Neutrophil (primary cell): Measurements from ENCODE around the gene DAB1.

Source experiments
- H3K27ac ChIP-seq: fragments of 200-600 bp; sonication (generic); 2 replicates; pipeline ENCODE4 v1.5.1; 2016; ENCODE audit warnings: mild to moderate bottlenecking, moderate library complexity
- H3K27me3 ChIP-seq: fragments of 200-600 bp; sonication (generic); 2 replicates; pipeline ENCODE4 v1.6.0; 2016; ENCODE audit warnings: mild to moderate bottlenecking
- H3K36me3 ChIP-seq: fragments of 200-600 bp; sonication (generic); 2 replicates; pipeline ENCODE4 v1.5.1; 2017
- H3K4me1 ChIP-seq, 2 experiments: fragments of 200-600 bp in 1 of 2; sonication (generic) in 1 of 2; 1 replicate in 1 of 2; 2 replicates in 1 of 2; pipeline versions ENCODE4 v1.5.1 to v1.6.1; 2013 to 2016; ENCODE audit warnings: low read depth in 1 of 2, low read length in 1 of 2, mild to moderate bottlenecking in 1 of 2, moderate library complexity in 1 of 2; ENCODE audit not compliant: control insufficient read depth in 1 of 2, insufficient read depth in 1 of 2
- H3K4me3 ChIP-seq, 2 experiments: fragments of 200-600 bp in 1 of 2; sonication (generic) in 1 of 2; 1 replicate in 1 of 2; 2 replicates in 1 of 2; pipeline ENCODE4 v1.5.1; 2013 to 2016; ENCODE audit warnings: low read depth in 1 of 2, low read length in 1 of 2, mild to moderate bottlenecking in 1 of 2, moderate library complexity in 1 of 2
- H3K9me3 ChIP-seq: fragments of 200-600 bp; sonication (generic); 2 replicates; pipeline ENCODE4 v1.5.1; 2016
- TF ChIP-seq, protein P1 (sequence below): fragments of 200-600 bp; sonication (generic); IDR thresholded peaks from 2 replicates; pipeline ENCODE4 v1.5.1; 2016; ENCODE audit warnings: antibody characterized with exemption

Gene DAB1

DNA sequence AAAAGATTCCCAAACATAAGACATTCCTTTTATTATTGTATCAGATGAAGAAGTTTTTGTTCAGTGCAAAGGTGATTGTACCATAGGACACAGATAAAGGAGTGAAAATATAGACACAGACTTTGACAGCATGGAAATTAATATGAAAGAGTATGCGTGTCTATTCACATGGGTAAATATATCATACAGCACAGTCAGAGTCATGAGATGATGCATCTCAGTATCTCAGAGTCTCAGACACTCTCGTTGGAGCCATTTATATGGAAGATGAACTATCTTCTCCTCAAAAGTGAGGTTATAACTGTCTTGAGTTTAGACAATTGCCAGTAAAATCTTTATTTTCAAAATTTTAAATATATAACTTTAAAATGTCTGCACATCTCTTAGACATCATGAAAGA is 299.7 kb downstream of the DAB1 start:
- TF ChIP-seq, protein P1, sequence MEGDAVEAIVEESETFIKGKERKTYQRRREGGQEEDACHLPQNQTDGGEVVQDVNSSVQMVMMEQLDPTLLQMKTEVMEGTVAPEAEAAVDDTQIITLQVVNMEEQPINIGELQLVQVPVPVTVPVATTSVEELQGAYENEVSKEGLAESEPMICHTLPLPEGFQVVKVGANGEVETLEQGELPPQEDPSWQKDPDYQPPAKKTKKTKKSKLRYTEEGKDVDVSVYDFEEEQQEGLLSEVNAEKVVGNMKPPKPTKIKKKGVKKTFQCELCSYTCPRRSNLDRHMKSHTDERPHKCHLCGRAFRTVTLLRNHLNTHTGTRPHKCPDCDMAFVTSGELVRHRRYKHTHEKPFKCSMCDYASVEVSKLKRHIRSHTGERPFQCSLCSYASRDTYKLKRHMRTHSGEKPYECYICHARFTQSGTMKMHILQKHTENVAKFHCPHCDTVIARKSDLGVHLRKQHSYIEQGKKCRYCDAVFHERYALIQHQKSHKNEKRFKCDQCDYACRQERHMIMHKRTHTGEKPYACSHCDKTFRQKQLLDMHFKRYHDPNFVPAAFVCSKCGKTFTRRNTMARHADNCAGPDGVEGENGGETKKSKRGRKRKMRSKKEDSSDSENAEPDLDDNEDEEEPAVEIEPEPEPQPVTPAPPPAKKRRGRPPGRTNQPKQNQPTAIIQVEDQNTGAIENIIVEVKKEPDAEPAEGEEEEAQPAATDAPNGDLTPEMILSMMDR: no peak
- no peak overlapping the region for H3K27ac ChIP-seq
- no peaks in the 10 kb centered on the region for H3K9me3 ChIP-seq
- no peaks in the 10 kb centered on the region for H3K4me1 ChIP-seq
- H3K4me3 ChIP-seq: no peak overlapping the region
- H3K27me3 ChIP-seq: no peaks in the 10 kb centered on the region
- H3K36me3 ChIP-seq: no peaks in the 10 kb centered on the region

DNA sequence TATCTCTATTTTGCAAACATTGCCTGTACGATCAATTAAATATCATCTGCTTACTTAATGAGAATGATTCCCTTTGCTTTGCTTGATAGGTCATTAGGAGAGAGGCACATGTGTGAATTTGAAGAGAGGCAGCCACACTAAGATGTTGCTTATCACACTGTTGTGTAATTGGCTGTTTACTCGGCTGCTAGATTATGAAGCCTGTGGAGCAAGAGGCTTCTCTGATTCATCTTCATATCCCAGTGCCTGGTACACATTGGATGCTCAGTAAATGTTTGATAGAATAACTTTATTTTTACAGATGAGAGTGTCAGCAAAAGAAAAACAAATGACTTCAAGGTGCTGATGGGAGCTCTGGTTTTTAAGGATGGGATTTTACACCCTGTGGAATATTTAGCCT is 301.8 kb downstream of the DAB1 start:
- no peaks in the 10 kb centered on the region for H3K4me1 ChIP-seq
- no peaks in the 10 kb centered on the region for H3K27me3 ChIP-seq
- TF ChIP-seq, protein P1: no peak
- no peaks in the 10 kb centered on the region for H3K9me3 ChIP-seq
- H3K4me3 ChIP-seq: no peak overlapping the region
- H3K36me3 ChIP-seq: no peaks in the 10 kb centered on the region
- H3K27ac ChIP-seq: no peak overlapping the region

DNA sequence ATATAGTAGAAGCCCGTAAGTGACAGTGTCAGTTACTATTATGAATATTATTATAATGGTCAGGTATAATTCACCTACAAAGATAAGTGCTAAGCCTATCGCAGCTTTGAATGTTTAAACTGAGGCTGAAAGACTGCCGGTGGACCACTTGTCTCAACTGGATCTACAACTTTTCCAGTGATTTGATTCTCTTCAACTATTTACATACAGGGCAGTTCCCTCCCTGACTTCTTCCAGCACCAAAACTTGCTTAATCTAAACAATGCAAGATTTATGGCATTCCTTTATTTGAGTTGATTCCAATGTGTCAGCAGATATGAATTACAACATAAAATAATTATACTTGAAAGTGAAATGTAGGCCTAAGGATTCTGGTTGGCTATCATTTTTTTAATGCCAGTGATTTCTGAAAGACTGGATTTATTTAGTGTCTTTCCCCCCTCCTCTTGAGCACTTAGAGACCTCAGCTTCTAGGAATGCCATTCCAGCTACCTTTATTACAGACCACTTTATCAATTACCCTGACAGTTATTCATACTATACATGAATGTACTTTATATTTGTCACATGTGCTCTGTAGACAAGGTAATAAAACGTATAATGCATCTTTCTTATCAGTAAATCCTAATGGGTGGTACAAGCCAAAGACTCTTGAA is 304.8 kb downstream of the DAB1 start:
- no peak overlapping the region for H3K4me3 ChIP-seq
- no peaks in the 10 kb centered on the region for H3K4me1 ChIP-seq
- no peak overlapping the region for H3K27ac ChIP-seq
- H3K36me3 ChIP-seq: no peaks in the 10 kb centered on the region
- no peaks in the 10 kb centered on the region for H3K27me3 ChIP-seq
- TF ChIP-seq, protein P1: no peak
- H3K9me3 ChIP-seq: no peaks in the 10 kb centered on the region

DNA sequence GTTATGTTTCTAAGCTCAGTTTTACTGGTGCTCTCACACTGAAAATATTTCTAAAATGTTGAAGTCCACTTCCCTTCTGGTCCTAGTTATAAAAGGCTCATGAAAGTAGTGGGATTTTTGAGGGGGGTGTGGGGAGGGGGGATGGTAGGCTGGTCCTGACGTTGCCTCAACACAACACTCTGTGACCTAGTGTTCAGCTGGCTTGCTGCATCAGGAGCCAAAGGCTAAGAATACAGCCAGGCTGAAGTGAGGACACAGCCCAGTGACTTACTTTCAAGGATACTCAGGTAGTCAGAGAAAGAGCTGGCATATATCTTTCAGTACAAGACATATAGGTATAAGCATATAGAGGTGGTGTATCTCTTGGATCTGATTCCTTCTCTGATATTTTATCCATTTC is 306.1 kb downstream of the DAB1 start:
- Histone ChIP-seq H3K36me3 (no peaks in the 10 kb centered on the region), H3K4me1 (no peaks in the 10 kb centered on the region), H3K9me3 (no peaks in the 10 kb centered on the region), H3K27me3 (no peaks in the 10 kb centered on the region), H3K4me3 (no peak overlapping the region), H3K27ac (no peak overlapping the region)
- TF ChIP-seq, protein P1: no peak

DNA sequence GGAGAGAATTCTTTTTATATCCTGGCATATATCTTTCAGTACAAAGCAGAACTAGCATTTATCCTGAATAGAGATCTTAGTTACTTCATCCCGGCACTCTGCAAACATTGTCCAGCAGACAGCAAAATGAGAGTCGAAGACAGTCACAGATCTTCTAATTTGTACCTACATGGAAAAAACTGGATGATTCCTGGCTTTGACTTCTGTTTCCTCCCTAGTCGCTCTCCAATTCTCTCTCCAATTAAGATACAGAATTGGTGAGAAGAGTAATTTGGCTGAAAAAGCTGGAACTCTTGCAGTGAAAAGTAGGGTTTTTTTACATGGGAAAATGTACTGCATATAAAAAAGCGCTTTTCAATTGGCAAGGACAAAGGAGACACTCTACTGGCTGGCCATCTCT is 307.0 kb downstream of the DAB1 start:
- no peaks in the 10 kb centered on the region for H3K36me3 ChIP-seq
- H3K27me3 ChIP-seq: no peaks in the 10 kb centered on the region
- H3K4me3 ChIP-seq: no peak overlapping the region
- H3K27ac ChIP-seq: no peak overlapping the region
- TF ChIP-seq, protein P1: no peak
- no peaks in the 10 kb centered on the region for H3K9me3 ChIP-seq
- H3K4me1 ChIP-seq: no peaks in the 10 kb centered on the region
